ENCODE results near the gene USP24. TPM values are rescaled to one million over a fixed set of nuclear protein-coding genes. Genes with fewer than 3 reads are reported as not detected.

The USP24 gene
- polyA plus RNA-seq, 1 donor (not counting 4 experiments of a cell fraction or from before 2014, with no cell fraction given): 22.5 TPM

DNA sequence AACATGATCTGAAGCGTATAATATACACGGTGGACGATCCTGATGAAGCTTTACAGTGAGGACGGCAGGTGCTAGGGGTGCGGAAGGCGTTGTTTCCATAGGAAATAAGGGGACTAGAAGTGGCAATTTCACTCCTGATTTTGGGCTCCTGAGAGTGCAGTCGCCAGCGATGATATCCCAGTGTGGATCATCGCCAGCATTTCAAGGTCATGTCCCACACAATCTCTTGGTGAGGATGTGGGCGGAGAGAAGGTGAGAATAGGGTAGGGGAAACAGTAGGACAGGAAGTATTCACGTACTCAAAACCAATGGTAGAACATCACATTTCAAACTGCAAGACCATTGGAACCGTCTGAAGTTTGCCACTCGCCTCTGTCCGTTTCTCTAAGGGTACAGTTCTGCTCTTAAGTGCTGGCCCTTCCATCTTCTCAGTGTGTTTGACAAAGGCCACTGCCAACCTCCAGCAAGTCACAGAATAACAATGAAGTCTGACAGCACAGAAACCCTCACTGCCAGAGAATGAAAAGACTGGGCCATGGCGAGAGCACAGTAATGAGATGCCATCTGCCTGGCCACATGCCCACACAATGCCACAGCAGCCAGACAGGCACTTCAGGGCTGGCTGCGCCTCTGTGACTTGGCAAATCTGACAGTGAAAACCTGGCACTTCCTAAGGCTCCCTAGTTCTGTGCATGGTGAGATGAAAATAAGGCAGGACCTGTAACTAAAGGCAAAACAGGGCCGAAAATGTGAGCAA is 148.0 kb downstream of the USP24 start:
- H3K9me3 ChIP-seq (ENCODE audit: control insufficient read depth, low read depth, low read length): no peaks in the 10 kb centered on the region
- no peak for TF ChIP-seq EZH2 (IDR thresholded peaks at IDR 0.05; ENCODE audit: low read length)
- TF ChIP-seq, protein P1, sequence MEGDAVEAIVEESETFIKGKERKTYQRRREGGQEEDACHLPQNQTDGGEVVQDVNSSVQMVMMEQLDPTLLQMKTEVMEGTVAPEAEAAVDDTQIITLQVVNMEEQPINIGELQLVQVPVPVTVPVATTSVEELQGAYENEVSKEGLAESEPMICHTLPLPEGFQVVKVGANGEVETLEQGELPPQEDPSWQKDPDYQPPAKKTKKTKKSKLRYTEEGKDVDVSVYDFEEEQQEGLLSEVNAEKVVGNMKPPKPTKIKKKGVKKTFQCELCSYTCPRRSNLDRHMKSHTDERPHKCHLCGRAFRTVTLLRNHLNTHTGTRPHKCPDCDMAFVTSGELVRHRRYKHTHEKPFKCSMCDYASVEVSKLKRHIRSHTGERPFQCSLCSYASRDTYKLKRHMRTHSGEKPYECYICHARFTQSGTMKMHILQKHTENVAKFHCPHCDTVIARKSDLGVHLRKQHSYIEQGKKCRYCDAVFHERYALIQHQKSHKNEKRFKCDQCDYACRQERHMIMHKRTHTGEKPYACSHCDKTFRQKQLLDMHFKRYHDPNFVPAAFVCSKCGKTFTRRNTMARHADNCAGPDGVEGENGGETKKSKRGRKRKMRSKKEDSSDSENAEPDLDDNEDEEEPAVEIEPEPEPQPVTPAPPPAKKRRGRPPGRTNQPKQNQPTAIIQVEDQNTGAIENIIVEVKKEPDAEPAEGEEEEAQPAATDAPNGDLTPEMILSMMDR (optimal IDR thresholded peaks at IDR 0.05 in 1 of 3, IDR thresholded peaks at IDR 0.05 in 1 of 3, conservative IDR thresholded peaks at IDR 0.05 in 1 of 3; ENCODE audit: extremely low read depth in 1 of 3, insufficient read depth in 2 of 3, low read length in 3 of 3): no peak
- H3K4me2 ChIP-seq (ENCODE audit: control insufficient read depth, extremely low read depth, insufficient read depth, low read depth, low read length): no peak overlapping the region
- H3K9ac ChIP-seq (ENCODE audit: control insufficient read depth, extremely low read depth, insufficient read depth, low read length): no peak overlapping the region
- FAIRE-seq (peak; percentile 67), DNase-seq (ENCODE audit: low read depth, low spot score) (no peak)
- H3K27me3 ChIP-seq (ENCODE audit: control insufficient read depth, extremely low read depth, insufficient read depth, low read length): no peaks in the 10 kb centered on the region
- H3K9me1 ChIP-seq (ENCODE audit: control insufficient read depth, extremely low read depth, insufficient read depth, low read length): no peaks in the 10 kb centered on the region
- H3K27ac ChIP-seq (ENCODE audit: control insufficient read depth, insufficient read depth, low read length): no peak overlapping the region
- H2AFZ ChIP-seq (ENCODE audit: control insufficient read depth, low read length): no peak overlapping the region
- H3K79me2 ChIP-seq (ENCODE audit: control insufficient read depth, insufficient read depth, low read length): no peaks in the 10 kb centered on the region
- H3K4me3 ChIP-seq (ENCODE audit: control insufficient read depth in 2 of 3, extremely low read depth in 1 of 3, insufficient read depth in 2 of 3, low read depth in 1 of 3, low read length in 3 of 3): no peak overlapping the region
- H3K36me3 ChIP-seq (ENCODE audit: control insufficient read depth in 2 of 2, extremely low read depth in 1 of 2, insufficient read depth in 2 of 2, low read length in 2 of 2): peaks cover 32 to 63% of the 10 kb centered on the region in 2 experiments
- H4K20me1 ChIP-seq (ENCODE audit: control insufficient read depth, extremely low read depth, insufficient read depth, low read length): peaks cover 11% of the 10 kb centered on the region
- dilution Hi-C loops (cut with MboI; ENCODE audit: extremely low pct_ligation_motif_present, low sequenced_read_pairs): no loop called here
- no peaks in the 10 kb centered on the region for H3K4me1 ChIP-seq (ENCODE audit: control insufficient read depth, extremely low read depth, insufficient read depth, low read length)

GRCh38 chr1:55065648-55066047 is 149.5 kb downstream of the USP24 start:
- Histone ChIP-seq H3K4me1 (ENCODE audit: control insufficient read depth, extremely low read depth, insufficient read depth, low read length) (no peaks in the 10 kb centered on the region), H3K9me3 (ENCODE audit: control insufficient read depth, low read depth, low read length) (no peaks in the 10 kb centered on the region), H3K36me3 (ENCODE audit: control insufficient read depth in 2 of 2, extremely low read depth in 1 of 2, insufficient read depth in 2 of 2, low read length in 2 of 2) (peaks cover 36 to 64% of the 10 kb centered on the region in 2 experiments), H3K9me1 (ENCODE audit: control insufficient read depth, extremely low read depth, insufficient read depth, low read length) (no peaks in the 10 kb centered on the region), H3K79me2 (ENCODE audit: control insufficient read depth, insufficient read depth, low read length) (peaks cover 2% of the 10 kb centered on the region), H3K27me3 (ENCODE audit: control insufficient read depth, extremely low read depth, insufficient read depth, low read length) (no peaks in the 10 kb centered on the region), H3K4me2 (ENCODE audit: control insufficient read depth, extremely low read depth, insufficient read depth, low read depth, low read length) (no peak overlapping the region), H3K4me3 (ENCODE audit: control insufficient read depth in 2 of 3, extremely low read depth in 1 of 3, insufficient read depth in 2 of 3, low read depth in 1 of 3, low read length in 3 of 3) (no peak overlapping the region), H3K27ac (ENCODE audit: control insufficient read depth, insufficient read depth, low read length) (no peak overlapping the region), H2AFZ (ENCODE audit: control insufficient read depth, low read length) (no peak overlapping the region), H3K9ac (ENCODE audit: control insufficient read depth, extremely low read depth, insufficient read depth, low read length) (no peak overlapping the region), H4K20me1 (ENCODE audit: control insufficient read depth, extremely low read depth, insufficient read depth, low read length) (peaks cover 11% of the 10 kb centered on the region)
- no peak for DNase-seq (ENCODE audit: low read depth, low spot score)
- TF ChIP-seq EZH2 (IDR thresholded peaks at IDR 0.05; ENCODE audit: low read length): no peak
- TF ChIP-seq, protein P1 (optimal IDR thresholded peaks at IDR 0.05 in 1 of 3, IDR thresholded peaks at IDR 0.05 in 1 of 3, conservative IDR thresholded peaks at IDR 0.05 in 1 of 3; ENCODE audit: extremely low read depth in 1 of 3, insufficient read depth in 2 of 3, low read length in 3 of 3): no peak
- dilution Hi-C loops (cut with MboI; ENCODE audit: extremely low pct_ligation_motif_present, low sequenced_read_pairs): no loop called here
- FAIRE-seq: peak; percentile 41

Measured in keratinocyte (primary cell).